ENCODE measurements around the gene NAPSA. TPM values are rescaled to one million over a fixed set of nuclear protein-coding genes. Genes with fewer than 3 reads are reported as not detected.

The NAPSA gene
- total RNA-seq, 4 donors from 2014 or later = 1.3 TPM; not detected in 2

DNA sequence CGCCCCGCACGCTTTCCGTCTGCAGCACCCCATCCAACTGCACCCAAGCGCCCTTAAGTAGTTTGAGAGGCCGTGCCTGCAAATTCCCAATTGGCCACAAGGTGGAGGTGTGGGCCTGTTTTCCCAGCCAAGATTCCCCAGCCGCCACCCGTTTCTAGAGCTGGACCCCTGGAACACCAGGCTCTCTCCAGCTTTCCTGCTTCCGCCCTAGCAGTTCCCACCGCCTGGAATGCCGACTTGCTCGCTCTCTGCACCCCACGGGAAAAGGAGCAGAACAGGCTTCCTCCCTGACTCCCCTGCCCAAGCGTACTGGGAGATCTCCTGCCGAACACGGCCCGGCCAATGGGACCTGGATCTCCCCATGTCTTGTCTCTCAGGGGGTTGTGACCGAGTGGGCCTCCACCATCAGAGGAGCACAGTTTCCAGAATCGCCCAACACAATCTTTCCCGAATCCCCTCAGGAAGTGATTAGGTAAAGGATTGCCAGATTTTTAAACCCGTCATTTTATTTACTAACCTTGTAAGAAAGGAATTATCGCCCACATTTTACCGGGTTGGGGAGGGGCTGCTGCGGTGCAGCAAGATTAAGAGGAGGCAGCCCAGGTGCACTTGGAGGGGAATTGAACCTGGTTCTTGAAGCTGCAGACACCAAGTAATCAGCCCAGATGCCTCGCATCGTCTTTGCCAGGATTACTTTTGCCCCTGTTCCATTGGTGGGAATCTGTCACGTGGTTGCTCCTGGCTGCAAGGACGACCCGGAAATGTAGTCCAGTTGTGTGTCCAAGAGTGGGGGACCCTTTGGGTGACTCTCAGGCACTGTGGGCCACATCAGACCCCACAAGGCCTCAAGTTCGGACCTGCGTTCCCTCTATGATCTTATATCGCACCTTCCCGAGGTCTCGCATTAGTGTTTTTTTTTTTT is 3.5 kb upstream of the NAPSA start:
- peak in 1 of 3 donors; percentile 52 for TF ChIP-seq CTCF (IDR thresholded peaks at IDR 0.05)
- ATAC-seq (ENCODE audit: low FRiP score) (peak; percentile 87), DNase-seq (ENCODE audit: low spot score) (peak; percentile 91)

DNA sequence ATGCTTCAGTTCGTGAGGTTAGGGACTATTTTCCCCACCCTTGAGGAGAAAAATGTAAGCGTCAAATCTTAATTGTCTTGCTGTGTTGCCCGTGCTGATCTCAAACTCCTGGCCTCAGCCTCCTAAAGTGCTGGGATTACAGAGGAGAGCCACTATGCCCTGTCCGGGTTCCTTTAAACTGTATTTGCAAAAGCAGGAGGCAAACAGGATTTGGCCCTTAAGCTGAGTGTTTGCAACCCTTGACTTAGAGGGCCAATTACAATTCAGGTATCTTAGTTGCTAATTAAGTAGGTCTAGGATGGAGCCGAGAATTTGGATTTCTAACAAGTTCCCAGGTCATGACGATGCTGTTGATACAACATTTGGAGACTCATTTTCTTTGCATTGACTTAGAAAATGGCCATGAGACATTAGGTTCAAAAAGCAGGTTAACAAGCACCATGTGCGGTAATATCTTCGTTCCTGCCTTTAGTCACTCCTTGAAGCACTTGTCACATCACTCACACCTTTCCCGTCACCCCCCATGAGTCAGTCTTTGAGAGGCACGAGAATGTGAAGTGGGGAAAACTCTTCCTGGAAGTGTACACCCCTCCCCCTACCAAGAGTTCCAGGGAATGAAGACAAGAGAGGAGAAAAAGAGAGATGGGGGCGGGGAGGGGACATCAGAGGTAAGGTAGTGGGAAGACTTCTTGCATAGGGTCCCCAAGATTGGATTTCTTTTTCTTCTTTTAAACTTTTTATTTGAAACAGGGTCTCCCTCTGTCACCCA is 2.6 kb downstream of the NAPSA start:
- DNase-seq (ENCODE audit: low spot score) (no peak), ATAC-seq (ENCODE audit: low FRiP score) (no peak)
- TF ChIP-seq CTCF (IDR thresholded peaks at IDR 0.05) = no peak

DNA sequence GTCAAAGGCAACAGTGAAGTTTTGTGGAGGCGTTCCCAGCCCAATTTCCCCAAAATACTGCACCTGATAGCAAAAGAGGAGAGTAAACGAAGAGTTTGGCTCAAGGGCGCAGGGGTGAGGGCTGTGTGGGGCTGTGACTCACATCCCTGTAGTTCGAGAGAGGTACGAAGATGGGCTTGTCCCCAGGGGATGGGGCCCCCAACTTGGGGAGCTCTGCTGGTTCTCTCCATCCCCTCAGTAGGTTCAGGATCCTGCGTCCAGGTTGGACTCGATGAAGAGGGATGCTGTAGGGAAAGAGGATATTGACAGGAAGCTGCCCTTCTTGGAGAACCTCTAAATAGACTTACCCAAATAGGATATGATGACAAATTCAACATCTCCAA is 3.4 kb downstream of the NAPSA start:
- no peak for ATAC-seq (ENCODE audit: low FRiP score)
- no peak for TF ChIP-seq CTCF (IDR thresholded peaks at IDR 0.05)

GRCh38 chr19:50361290-50362029 is 4.0 kb downstream of the NAPSA start:
- no peak for ATAC-seq (ENCODE audit: low FRiP score)
- DNase-seq (ENCODE audit: low spot score) = no peak
- TF ChIP-seq CTCF (IDR thresholded peaks at IDR 0.05) = no peak

More for the DNA sequence above, 3.4 kb downstream of the NAPSA start:
- no peak for DNase-seq (ENCODE audit: low spot score)

DNA sequence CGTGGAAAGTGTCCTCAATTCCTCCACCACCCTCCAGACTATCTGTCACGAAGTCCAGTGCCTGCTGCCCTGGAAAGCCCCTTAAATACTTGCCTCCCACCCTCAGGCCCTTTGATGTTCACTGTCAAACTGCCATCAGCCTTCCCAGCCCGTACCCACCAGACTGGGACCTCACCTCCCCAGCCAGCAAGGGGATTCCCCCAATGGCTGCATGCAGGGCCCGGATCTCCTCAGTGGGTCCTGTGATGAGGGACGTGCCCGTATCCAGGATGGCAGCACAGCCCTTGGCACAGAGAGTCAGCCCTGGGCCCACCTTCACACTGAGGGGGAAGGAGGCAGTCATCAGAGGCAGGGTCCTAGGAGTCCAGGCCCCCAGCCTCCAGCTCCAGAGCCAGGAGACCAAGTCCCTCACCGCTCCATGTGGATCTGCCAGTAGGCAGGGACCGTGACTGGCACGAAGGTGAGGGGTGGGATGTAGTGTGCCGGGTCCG is 6.1 kb downstream of the NAPSA start:
- ATAC-seq (ENCODE audit: low FRiP score) (no peak), DNase-seq (ENCODE audit: low spot score) (no peak)
- no peak for TF ChIP-seq CTCF (IDR thresholded peaks at IDR 0.05)

DNA sequence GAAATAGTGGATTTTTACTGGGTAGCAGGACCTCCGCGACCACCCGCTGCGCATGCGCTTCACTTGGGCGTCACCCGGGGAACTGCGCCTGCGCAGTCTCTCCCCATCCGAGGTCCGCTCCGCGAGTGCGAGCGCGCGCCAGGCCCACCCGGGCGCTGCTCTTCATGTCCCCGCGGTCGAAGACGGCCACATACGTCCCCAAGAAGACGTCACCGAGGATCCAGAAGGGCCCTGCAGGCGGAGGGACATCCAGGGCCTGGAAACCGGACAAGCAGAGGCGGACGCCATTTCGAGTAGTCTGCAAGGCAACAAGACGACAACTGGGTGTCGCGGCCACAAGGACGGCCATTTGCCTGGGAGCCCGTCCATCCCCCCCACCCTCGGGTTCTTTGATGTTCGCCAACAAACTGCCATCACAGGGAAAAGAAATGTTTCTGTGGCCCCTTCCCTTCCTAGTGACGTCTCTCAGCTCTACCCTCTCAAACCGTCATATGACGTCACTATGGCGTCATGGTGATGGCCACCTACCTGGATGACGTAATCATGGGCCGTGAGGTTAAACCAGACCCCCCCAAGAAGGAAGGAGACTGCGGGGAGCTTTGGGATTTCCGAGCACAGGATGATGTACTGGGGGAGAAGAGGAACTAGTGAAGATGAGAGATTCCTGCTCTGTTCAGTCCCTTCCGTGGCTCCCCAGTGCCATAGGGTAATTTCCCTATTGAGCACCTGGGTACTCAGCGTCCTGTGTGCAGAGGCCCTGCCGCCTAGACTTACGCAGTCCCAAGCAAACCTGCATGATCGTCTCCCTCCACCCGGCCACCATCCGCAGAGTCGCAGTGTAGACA is 6.7 kb downstream of the NAPSA start:
- no peak for ATAC-seq (ENCODE audit: low FRiP score)
- no peak for DNase-seq (ENCODE audit: low spot score)
- no peak for TF ChIP-seq CTCF (IDR thresholded peaks at IDR 0.05)
